SK-N-SH treated with all-trans-retinoic acid at 6 μM for 48 hours (cell line): ENCODE data around the gene VWA3A.

ENCODE experiments used
- ATAC-seq: fragments of 200-7000 bp; cut with Tn5 transposase; 3 replicates; pipeline ENCODE4 v1.9.1; 2020; ENCODE audit warnings: mild to moderate bottlenecking, moderate library complexity
- ARNTL ChIP-seq: fragments of 450-650 bp; formaldehyde crosslinking; IDR thresholded peaks from 2 replicates; pipeline ENCODE4 v1.5.0; 2020; ENCODE audit warnings: low read depth, mild to moderate bottlenecking, moderate library complexity, borderline replicate concordance
- BACH2 ChIP-seq: fragments of 250-450 bp; sonication (Bioruptor Pico); IDR thresholded peaks from 2 replicates; pipeline ENCODE4 v1.9.0; 2021; ENCODE audit warnings: mild to moderate bottlenecking, borderline replicate concordance
- CSDC2 ChIP-seq: fragments of 250-450 bp; sonication (Bioruptor Pico); IDR thresholded peaks from 2 replicates; pipeline ENCODE4 v1.5.0; 2020; ENCODE audit warnings: mild to moderate bottlenecking, moderate library complexity
- ESRRG ChIP-seq: fragments of 250-450 bp; sonication (Bioruptor Pico); IDR thresholded peaks from 2 replicates; pipeline ENCODE4 v1.6.1; 2021; ENCODE audit warnings: mild to moderate bottlenecking
- GLIS3 ChIP-seq: fragments of 250-450 bp; sonication (Bioruptor Pico); IDR thresholded peaks from 2 replicates; pipeline ENCODE4 v1.5.0; 2020; ENCODE audit warnings: mild to moderate bottlenecking, moderate library complexity
- ISL1 ChIP-seq: fragments of 250-450 bp; sonication (Bioruptor Pico); IDR thresholded peaks from 2 replicates; pipeline ENCODE4 v2.1.2; 2022; ENCODE audit warnings: mild to moderate bottlenecking, moderate library complexity
- OSR1 ChIP-seq: fragments of 250-450 bp; sonication (Bioruptor Pico); IDR thresholded peaks from 2 replicates; pipeline ENCODE4 v1.8.0; 2022; ENCODE audit warnings: moderate library complexity, mild to moderate bottlenecking, inconsistent platforms
- RARB ChIP-seq: fragments of 250-450 bp; sonication (Bioruptor Pico); IDR thresholded peaks from 2 replicates; pipeline ENCODE4 v1.8.0; 2021; ENCODE audit warnings: mild to moderate bottlenecking, moderate library complexity
- SNAI2 ChIP-seq: fragments of 250-450 bp; sonication (Bioruptor Pico); IDR thresholded peaks from 2 replicates; pipeline ENCODE4 v1.5.0; 2020; ENCODE audit warnings: mild to moderate bottlenecking, moderate library complexity
- TCF4 ChIP-seq: fragments of 250-450 bp; sonication (Bioruptor Pico); IDR thresholded peaks from 2 replicates; pipeline ENCODE4 v1.8.0; 2021; ENCODE audit warnings: mild to moderate bottlenecking, moderate library complexity, borderline replicate concordance
- TOX ChIP-seq: fragments of 250-450 bp; sonication (Bioruptor Pico); IDR thresholded peaks from 2 replicates; pipeline ENCODE4 v1.8.0; 2021; ENCODE audit warnings: mild to moderate bottlenecking, moderate library complexity, borderline replicate concordance
- ZC3H10 ChIP-seq: fragments of 250-450 bp; sonication (Bioruptor Pico); IDR thresholded peaks from 2 replicates; pipeline ENCODE4 v1.5.1; 2021; ENCODE audit warnings: mild to moderate bottlenecking, moderate library complexity
- ZFP3 ChIP-seq: fragments of 250-450 bp; sonication (Bioruptor Pico); IDR thresholded peaks from 2 replicates; pipeline ENCODE4 v1.5.0; 2020; ENCODE audit warnings: mild to moderate bottlenecking, moderate library complexity
- ZFP30 ChIP-seq: fragments of 450-650 bp; formaldehyde crosslinking; IDR thresholded peaks from 2 replicates; pipeline ENCODE4 v1.5.0; 2022; ENCODE audit warnings: mild to moderate bottlenecking, moderate library complexity
- ZNF565 ChIP-seq: fragments of 450-650 bp; formaldehyde crosslinking; conservative IDR thresholded peaks from 2 replicates; pipeline ENCODE4 v1.5.0; 2020; ENCODE audit warnings: low read depth, mild to moderate bottlenecking, moderate library complexity
- ZNF70 ChIP-seq: fragments of 450-650 bp; formaldehyde crosslinking; IDR thresholded peaks from 2 replicates; pipeline ENCODE4 v1.5.0; 2020; ENCODE audit warnings: mild to moderate bottlenecking, moderate library complexity
- ZNF8 ChIP-seq: fragments of 450-650 bp; formaldehyde crosslinking; IDR thresholded peaks from 2 replicates; pipeline ENCODE4 v1.5.0; 2020; ENCODE audit warnings: mild to moderate bottlenecking, moderate library complexity
- TF ChIP-seq, protein P1 (sequence below): fragments of 250-450 bp; sonication (Bioruptor Pico); IDR thresholded peaks from 2 replicates; pipeline ENCODE4 v1.8.0; 2020; ENCODE audit warnings: mild to moderate bottlenecking, moderate library complexity, borderline replicate concordance
- TF ChIP-seq, protein P2 (sequence below): fragments of 250-450 bp; sonication (Bioruptor Pico); IDR thresholded peaks from 2 replicates; pipeline ENCODE4 v1.5.0; 2020; ENCODE audit warnings: mild to moderate bottlenecking, moderate library complexity
- TF ChIP-seq, protein P3 (sequence below): fragments of 250-450 bp; sonication (Bioruptor Pico); IDR thresholded peaks from 2 replicates; pipeline ENCODE4 v1.8.0; 2021; ENCODE audit warnings: low read depth, mild to moderate bottlenecking, moderate library complexity, borderline replicate concordance

The VWA3A gene

DNA sequence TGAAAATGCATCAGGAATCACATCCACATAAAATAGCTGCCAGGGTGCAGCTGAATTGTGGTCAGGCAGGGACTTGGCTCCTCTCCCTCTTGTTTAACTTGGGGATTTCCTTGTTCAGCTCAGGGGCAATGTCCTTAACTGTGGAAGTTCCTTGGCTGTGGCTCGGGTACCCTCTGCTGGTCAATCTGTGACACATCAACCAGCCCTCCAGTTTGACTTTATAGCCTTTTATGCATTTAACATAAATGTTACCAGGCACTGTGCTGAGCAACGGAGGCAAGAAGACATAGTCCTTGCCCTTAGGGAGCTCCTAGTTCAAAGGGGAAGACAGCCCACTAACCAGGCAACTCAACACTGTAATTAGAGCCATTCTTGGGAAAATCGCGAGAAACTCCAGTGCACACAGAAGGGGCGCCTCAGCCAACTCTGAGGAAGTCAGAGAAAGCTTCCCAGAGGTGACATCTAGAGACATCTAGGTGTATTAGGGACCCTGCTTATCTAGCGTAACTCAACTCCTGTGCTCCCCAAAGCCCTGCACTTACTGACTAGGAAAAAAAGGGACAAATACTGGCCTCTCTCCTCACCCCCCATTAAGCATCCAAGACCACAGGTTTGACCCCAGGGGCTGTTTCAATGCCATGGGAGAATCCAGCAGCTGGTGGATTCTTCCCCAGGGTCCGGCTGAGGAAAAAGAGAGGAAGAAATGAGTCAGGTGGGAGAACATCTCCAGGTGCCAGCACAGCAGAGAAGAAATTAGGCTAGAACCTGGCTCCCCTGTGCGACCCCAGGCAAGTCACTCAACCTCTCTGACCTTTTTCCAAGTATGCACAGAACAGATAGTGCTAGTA is 96.5 kb downstream of the VWA3A start (continued):
- TF ChIP-seq, protein P1, sequence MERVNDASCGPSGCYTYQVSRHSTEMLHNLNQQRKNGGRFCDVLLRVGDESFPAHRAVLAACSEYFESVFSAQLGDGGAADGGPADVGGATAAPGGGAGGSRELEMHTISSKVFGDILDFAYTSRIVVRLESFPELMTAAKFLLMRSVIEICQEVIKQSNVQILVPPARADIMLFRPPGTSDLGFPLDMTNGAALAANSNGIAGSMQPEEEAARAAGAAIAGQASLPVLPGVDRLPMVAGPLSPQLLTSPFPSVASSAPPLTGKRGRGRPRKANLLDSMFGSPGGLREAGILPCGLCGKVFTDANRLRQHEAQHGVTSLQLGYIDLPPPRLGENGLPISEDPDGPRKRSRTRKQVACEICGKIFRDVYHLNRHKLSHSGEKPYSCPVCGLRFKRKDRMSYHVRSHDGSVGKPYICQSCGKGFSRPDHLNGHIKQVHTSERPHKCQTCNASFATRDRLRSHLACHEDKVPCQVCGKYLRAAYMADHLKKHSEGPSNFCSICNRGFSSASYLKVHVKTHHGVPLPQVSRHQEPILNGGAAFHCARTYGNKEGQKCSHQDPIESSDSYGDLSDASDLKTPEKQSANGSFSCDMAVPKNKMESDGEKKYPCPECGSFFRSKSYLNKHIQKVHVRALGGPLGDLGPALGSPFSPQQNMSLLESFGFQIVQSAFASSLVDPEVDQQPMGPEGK: no peak
- TF ChIP-seq ZNF8 (CRISPR knock-in tag): no peak
- no peak for TF ChIP-seq OSR1
- no peak for TF ChIP-seq CSDC2 (CRISPR knock-in tag)
- no peak for TF ChIP-seq ARNTL

DNA sequence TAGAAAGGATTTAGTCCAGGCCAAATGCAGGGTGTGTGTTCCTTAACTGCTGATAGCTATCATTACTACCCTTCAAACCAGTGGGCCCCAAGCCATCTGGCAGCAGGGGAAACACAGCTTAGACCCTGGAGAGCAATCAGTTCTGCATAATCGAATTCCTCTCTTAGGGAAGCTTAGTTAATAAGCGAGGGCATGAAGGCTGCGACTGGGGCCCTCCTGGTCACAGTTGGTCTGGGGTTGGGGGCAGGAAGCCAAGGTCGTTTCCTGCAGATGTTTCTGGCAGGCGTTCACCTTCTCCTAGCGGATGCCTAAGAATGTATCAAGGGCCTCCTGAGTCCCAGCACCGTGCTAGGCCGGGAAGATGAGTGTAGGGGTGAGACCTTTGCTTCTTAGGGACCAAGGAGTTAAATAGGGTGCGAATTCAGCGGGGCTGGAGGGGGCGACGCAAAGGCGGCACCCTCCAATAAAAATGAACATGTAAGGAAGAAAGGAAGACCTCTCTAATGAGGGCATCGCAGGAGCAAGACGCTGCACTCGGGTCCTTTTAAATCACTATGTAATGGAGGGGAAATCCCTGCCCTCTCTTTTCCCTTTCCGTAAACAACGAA is 97.2 kb downstream of the VWA3A start:
- TF ChIP-seq ARNTL: no peak
- TF ChIP-seq TCF4 (CRISPR knock-in tag): peak; percentile 43; the same call in 1 of the 2 replicates
- TF ChIP-seq, all 23 proteins: peak for 1
- ATAC-seq: no peak

DNA sequence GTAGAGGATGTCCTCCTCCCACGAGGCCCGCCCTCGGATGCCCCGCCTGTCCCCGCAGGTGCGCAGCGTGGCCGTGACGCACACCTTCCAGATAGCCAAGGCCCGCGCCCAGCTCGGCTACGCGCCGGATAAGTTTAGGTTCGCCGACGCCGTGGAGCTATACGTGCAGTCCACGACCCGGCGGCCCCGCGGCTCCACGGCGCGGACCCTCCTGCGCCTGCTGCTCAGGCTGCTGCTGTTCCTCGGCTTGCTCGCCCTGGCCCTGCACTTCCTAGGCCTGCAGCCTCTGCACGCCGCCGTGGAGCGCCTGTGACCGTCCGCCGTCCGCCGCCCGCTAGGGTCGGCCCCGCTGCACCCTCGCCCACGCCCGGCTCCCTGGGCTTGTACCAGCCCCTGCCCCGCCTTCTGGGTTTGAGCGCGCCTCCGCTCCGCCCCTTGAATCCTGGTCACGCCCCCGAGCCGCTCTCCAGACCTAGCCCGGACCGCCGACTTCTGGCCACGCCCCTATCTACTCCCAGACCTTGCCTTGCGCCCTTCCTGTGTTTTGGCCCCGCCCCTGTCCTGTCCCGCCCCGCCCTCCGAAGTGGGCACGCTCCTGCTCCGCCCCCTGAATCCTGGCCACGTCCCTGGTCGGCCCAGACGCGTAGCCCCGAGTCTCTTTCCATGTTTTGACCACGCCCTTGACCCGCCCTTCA is 97.9 kb downstream of the VWA3A start:
- TF ChIP-seq ZFP3 (CRISPR knock-in tag): 0 out of 2 replicates have a peak, but pooled peaks have one; percentile 13
- TF ChIP-seq ESRRG (CRISPR knock-in tag): 0 out of 2 replicates have a peak, but pooled peaks have one; percentile 66
- no peak for TF ChIP-seq TCF4 (CRISPR knock-in tag)
- ATAC-seq: peak; percentile 81

DNA sequence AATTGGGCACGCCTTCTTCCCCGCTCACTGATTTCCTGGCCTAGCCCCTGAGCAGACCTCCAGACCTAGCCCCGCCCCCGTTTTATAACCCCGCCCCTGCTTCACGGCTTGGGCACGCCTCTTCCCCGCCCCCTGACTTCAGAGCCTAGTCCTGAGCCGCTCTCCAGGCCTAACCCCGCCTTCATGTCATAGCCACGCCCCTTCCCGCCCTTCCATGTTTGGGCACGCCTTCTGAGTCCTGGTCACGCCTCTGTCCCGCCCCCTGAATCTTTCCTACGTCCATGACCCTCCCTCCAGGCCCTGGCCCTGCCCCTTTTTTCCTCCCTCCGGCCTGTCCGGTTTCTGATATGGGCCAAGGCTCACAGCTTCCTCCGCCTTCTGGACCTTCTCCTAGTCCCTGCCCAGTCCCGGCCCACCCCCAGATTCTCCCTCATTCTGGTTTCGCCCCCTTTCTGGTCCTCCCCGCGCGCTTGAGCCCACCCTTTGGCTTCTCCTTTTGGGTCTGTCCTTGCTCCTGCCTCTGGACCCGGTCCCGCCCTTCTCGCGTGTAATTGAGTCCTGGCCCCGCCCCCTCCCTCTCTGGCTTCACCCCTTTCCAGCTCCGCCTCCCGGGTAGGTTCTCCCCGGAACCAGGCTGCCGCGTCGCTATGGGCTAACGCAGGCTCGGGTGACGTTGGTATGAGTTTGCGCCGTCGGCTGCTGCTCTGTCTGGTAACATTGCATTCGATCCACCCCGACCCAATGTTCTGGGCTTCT is 98.6 kb downstream of the VWA3A start:
- peak; percentile 78 for ATAC-seq
- TF ChIP-seq TOX (CRISPR knock-in tag) (no peak), ZFP30 (no peak), ZNF565 (CRISPR knock-in tag) (no peak), ZNF8 (CRISPR knock-in tag) (no peak), BACH2 (no peak), ZNF70 (no peak), ZC3H10 (CRISPR knock-in tag) (no peak)
- TF ChIP-seq, protein P1: no peak
- TF ChIP-seq, protein P2, sequence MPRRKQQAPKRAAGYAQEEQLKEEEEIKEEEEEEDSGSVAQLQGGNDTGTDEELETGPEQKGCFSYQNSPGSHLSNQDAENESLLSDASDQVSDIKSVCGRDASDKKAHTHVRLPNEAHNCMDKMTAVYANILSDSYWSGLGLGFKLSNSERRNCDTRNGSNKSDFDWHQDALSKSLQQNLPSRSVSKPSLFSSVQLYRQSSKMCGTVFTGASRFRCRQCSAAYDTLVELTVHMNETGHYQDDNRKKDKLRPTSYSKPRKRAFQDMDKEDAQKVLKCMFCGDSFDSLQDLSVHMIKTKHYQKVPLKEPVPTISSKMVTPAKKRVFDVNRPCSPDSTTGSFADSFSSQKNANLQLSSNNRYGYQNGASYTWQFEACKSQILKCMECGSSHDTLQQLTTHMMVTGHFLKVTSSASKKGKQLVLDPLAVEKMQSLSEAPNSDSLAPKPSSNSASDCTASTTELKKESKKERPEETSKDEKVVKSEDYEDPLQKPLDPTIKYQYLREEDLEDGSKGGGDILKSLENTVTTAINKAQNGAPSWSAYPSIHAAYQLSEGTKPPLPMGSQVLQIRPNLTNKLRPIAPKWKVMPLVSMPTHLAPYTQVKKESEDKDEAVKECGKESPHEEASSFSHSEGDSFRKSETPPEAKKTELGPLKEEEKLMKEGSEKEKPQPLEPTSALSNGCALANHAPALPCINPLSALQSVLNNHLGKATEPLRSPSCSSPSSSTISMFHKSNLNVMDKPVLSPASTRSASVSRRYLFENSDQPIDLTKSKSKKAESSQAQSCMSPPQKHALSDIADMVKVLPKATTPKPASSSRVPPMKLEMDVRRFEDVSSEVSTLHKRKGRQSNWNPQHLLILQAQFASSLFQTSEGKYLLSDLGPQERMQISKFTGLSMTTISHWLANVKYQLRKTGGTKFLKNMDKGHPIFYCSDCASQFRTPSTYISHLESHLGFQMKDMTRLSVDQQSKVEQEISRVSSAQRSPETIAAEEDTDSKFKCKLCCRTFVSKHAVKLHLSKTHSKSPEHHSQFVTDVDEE (CRISPR knock-in tag): no peak

DNA sequence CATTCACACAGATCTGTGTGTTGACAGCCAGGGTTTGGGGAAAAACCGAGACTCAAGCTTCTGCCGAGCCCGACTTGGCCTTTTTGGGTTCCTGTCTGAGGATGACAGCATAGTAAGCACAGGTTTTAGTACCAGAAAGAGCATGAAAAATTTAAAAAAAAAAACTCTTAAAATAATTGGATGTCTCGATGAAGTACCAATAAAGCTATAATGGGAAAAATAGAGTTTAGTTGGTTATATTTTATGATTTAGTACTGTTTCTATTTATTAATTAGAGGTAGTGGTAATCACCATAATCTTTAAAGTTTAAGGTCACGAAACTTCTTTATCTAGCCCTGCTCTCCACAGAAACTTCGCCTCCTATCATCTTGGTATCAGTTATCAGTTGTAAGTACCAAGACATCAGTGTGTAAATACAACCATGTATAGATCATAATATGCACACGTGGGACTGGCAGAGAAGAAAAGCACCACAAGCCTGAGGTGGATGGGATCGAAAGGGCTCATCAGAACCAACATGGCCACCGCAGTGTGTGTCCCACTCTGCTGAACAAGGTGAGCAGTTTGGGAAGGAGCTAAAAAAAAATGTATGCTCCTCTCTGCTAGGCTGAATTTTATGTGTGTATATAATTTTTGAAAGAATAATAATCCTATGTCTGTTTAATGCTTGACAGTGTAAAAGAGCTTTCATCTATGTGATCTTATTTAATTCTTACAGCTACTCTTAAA is 99.4 kb downstream of the VWA3A start:
- no peak for ATAC-seq
- TF ChIP-seq RARB (CRISPR knock-in tag) (no peak), ARNTL (no peak), BACH2 (no peak), ISL1 (no peak), SNAI2 (CRISPR knock-in tag) (no peak), GLIS3 (CRISPR knock-in tag) (no peak), ZNF565 (CRISPR knock-in tag) (no peak), TOX (CRISPR knock-in tag) (no peak), ZNF70 (no peak), ZNF8 (CRISPR knock-in tag) (no peak), ESRRG (CRISPR knock-in tag) (no peak), CSDC2 (CRISPR knock-in tag) (no peak), ZFP30 (no peak)
- TF ChIP-seq, protein P3, sequence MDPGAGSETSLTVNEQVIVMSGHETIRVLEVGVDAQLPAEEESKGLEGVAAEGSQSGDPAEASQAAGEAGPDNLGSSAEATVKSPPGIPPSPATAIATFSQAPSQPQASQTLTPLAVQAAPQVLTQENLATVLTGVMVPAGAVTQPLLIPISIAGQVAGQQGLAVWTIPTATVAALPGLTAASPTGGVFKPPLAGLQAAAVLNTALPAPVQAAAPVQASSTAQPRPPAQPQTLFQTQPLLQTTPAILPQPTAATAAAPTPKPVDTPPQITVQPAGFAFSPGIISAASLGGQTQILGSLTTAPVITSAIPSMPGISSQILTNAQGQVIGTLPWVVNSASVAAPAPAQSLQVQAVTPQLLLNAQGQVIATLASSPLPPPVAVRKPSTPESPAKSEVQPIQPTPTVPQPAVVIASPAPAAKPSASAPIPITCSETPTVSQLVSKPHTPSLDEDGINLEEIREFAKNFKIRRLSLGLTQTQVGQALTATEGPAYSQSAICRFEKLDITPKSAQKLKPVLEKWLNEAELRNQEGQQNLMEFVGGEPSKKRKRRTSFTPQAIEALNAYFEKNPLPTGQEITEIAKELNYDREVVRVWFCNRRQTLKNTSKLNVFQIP: no peak
- TF ChIP-seq, all 23 proteins: peak for 0
